Endometrial microvascular endothelial cells (primary cell): ENCODE results near the gene GORASP1. TPM values are rescaled to one million over a fixed set of nuclear protein-coding genes. Genes with fewer than 3 reads are reported as not detected.

ENCODE experiments used
- in situ Hi-C: cut with HindIII; loops from 2 replicates; pipeline ENCODE4 v1.10.0; 2017; ENCODE audit warnings: low sequenced_read_pairs, low pct_unique_long_range_greater_than_20kb; ENCODE audit errors: inconsistent ontology term
- total RNA-seq: library from RNA; depleted of rRNA; stranded (reverse); fragments of >200 nt; gene quantifications from one replicate; pipeline ENCODE4 v1.2.3, GENCODE V29; 2015; ENCODE audit errors: inconsistent ontology term

GORASP1 gene
- total RNA-seq, 1 donor from 2014 or later = 72.3 TPM

- in situ Hi-C loops = no loop called here
These were observed 55.5 kb downstream of the GORASP1 start, which contains the start of the genes SCN11A and WDR48 for GRCh38 chr3:39051649-39052561. SCN11A (minus strand) TSS chr3:39051944; CDS start chr3:38950362, 101,582 bp downstream. WDR48 (plus strand) TSS chr3:39052016; CDS start chr3:39052026, 10 bp downstream.

GRCh38 chr3:39050029-39050428 lies 57.4 kb downstream of the GORASP1 start:
- in situ Hi-C loops = no loop called here

Other genes with a start within 250 kb of the GORASP1 start
- not detected for gene SCN11A, start 55.7 kb downstream of the GORASP1 start, total RNA-seq
- 14.8 TPM for gene WDR48, start 55.6 kb downstream of the GORASP1 start, total RNA-seq
- 0.09 TPM for gene TTC21A, start 53 bp upstream of the GORASP1 start, total RNA-seq
- 23.3 TPM for gene CSRNP1, start 46.0 kb upstream of the GORASP1 start, total RNA-seq
- not detected for gene XIRP1, start 85.0 kb upstream of the GORASP1 start, total RNA-seq
- gene CX3CR1, start 172.4 kb upstream of the GORASP1 start, total RNA-seq = not detected
- not detected for gene CCR8, start 222.1 kb upstream of the GORASP1 start, total RNA-seq